Kasumi-1 (cell line): ENCODE results near the gene PGBD1.

Source experiments
- DNase-seq, 2 experiments: peaks; one replicate each; lab custom pipeline; 2025; lab: John Stamatoyannopoulos, UW

The PGBD1 gene

DNA sequence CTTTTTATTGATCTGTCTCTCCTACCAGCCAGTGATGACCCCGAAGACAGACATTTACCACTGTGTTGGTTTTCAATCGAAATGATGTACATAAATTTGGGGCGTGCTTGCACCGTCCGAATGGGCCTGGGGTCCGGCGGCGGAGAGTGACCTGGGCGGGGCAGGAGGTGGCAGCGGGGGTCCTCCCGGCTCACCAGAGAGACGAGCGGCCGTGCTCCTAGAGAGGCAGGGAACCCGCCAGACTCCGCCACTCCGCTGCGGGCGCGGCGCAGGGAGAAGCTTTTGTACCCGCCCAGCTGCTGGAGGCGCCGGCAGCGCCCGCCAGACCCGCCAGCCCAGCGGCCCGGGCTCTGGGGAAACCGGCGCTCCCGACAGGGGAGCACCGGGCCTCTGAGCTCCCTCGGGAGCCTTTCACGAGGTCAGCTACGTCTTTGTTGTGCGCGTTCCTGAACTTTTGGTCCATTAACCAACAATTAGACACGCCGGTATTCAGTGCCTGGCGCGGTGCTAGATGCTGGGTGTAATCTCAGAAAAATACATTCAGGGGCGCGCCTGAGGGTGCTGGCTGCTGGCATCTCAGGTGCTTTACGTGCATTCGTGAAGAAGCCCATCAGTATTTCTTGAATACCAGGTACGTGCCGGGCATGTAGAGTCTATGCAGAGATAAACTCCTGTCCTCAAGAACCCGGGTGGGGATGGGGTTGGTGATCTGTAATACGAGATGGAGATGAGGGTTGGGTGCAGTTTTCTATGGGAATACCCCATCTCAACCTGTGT, at the start of gene PGBD1:
Gene PGBD1 (plus strand): TSS at position 285 of the 777 bp plus-strand sequence. CDS start 2,242 bp downstream, outside the sequence.
- peak; percentile 75 to 80 for DNase-seq

- no peak for DNase-seq
These were observed 48.6 kb upstream of the PGBD1 start for GRCh38 chr6:28232785-28233184.

DNA sequence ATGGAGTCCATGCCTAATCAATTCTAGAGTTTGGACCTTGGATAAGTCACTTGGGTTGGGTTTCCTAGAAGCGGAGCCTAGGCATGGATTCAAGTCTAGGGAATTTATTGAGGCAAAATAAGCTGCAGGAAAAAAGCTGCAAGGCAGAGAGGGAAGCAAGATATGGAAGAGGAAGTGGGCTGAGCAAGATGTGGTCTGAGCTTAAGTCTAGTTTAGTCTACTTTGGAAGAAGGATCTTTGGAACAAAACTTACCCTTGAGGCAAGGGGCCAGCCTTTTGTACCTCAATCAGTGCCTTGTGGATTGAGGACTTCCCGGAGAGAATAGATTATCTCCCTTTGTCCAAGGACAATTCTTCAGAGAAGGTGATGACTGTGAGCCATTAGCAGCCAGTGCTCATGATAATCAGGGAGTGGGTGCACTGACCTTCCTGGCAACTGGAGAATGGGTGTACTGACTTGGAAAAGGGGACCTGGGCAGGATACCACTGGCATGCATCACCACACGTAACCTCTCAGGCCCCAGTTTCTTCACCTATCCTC, 45.4 kb upstream of the PGBD1 start:
- DNase-seq, result peak; percentile 52 to 53

DNA sequence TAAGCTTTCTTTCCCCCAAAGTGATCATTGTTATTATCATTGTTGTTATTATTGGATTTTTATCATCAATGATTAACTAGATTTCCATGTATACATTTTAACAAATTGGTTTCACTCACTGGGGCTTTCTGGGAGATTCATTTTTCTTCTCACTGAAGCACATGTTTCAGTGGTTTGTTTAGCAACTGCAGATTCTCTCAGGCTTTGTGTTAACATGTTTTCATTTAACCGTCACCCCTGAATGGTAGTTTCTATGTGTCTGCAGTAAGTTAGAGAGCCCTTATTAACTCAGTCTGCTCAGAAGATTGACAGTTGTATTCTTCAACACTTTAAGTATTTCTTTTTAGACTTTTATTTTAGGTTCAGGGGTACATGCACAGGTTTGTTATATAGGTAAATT, 41.7 kb upstream of the PGBD1 start:
- no peak for DNase-seq

DNA sequence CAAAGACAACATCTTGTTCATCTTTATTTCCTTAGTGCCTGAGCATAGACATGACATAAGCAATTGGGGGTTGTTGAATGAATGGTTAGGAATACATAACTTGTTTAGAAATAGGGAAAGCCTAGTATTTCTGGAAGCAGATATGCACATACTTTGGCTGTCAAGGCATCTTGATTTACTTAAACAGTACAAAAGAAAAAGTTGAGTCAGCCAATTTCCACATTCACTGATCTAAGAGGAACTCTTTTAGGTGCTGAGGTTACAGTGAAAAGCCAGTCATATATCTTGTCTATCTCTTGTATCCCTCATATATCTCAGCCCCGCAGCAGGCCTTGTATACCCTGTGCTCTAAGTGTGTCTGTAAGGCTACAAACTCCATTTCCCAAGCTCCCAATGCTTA, 40.9 kb upstream of the PGBD1 start:
- DNase-seq, result no peak

DNA sequence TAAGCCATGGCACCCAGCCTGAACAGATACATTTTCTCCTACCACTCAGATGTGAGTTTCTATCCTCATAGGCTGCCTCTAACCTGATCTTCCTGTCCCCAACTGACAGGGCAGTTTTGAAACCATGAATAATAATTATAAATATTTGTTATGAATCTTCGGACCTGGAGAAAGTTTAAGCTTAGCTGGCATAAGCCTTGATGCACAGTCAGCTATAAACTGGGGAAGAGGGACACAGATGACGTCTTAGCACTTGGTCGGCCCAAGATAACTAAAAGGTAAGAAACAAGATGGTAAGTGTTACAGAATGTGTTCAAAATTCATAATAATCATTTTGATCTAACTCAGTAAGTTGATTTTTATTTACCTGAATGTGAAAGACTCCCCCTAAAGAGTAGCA, 37.4 kb upstream of the PGBD1 start:
- no peak for DNase-seq

GRCh38 chr6:28245206-28245941, 36.0 kb upstream of the PGBD1 start:
- DNase-seq, result no peak

DNA sequence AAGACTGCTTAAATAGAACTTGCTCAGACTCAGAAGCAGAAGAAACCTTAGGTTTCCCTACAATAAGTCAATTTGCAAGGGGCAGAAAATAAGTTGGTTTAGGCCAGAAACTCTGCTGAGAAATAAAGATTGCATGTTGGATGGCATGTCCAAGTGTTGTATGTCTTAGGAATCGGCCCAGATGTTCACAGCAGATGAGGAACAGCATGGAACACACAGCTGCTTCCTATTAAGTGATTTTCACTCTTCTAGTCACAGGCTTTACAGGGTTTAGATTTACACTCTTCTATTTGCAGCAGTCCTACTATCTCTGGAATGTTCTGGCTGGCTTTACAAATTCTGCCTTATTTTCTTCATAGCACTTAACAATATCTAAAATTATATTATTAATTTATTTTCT, 32.5 kb upstream of the PGBD1 start:
- no peak for DNase-seq

GRCh38 chr6:28250747-28251146, 30.6 kb upstream of the PGBD1 start:
- DNase-seq, result no peak

DNA sequence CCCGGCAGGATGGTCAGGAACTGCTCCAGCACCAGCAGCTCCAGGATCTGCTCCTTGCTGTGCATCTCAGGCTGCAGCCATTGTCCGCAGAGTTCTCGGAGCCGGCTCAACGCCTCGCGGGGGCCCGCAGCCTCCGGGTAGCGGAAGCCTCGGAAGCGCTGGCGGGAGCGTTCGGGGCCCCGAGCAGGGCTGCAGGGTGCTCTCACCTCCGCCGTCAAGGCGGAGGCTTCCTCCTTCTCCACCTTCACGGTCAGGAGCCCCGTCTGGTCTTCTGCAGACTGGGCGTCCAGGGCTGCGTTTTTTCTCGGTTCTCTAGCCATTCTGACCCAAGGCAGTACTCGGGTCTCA, 29.7 kb upstream of the PGBD1 start:
- no peak for DNase-seq

GRCh38 chr6:28252009-28252975, 29.1 kb upstream of the PGBD1 start, which contains the start of gene ZKSCAN4:
ZKSCAN4 (minus strand) TSS chr6:28252269; CDS start chr6:28251980, 289 bp downstream.
- DNase-seq, result peak; percentile 86 to 92

- DNase-seq, result no peak
These were observed 27.3 kb upstream of the PGBD1 start for GRCh38 chr6:28254121-28254519.

- no peak for DNase-seq
These were observed 24.3 kb upstream of the PGBD1 start for GRCh38 chr6:28257042-28257441.

GRCh38 chr6:28258877-28259777, 22.2 kb upstream of the PGBD1 start, which contains the start of gene NKAPL:
NKAPL (plus strand) TSS chr6:28259297; CDS start chr6:28259372, 75 bp downstream.
- no peak for DNase-seq

DNA sequence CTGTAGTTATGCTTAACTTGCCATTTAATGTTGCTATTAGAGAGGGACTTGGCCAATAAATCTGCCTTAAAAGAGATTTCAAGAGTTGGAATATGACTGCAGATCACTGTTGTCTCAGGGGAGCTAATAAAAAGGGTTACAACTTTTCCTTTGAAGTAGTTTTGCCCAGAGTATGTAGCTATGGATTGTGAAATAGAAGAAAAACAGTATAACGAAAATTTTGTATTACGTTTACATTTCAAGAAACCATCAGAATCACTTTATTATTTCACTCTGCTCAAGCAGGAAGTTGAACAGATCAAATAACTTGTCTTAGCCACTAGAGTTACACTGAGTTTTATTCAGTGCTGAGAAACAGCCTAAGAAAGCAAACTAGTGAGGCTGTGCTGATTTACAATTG, 17.4 kb upstream of the PGBD1 start:
- peak in 1 of 2 experiments; percentile 6 for DNase-seq

DNA sequence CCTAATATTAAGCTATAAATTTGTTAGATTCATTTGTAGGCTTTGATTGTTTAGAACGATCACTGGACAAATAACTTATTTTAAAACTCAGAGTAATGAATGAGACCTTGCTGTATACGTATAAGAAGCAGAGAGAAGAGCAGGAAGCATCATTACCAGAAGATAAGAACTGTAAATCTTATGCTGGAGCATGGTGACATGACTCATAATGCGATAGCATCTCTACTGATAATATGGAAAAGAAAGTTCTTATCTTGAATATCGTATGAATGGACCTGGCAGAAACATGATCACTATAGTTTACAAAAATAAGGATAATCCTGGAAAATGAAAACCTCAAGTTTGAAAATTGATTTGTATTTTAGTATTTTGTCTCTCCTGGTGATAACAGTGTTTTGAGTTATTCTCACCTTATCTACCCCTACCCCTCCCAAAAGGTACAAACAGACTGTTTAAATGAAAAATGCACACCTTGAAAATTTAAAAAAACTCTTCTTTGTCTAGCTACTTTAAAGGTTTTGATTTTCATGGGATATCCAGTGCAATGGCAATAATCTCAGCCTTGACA, 16.5 kb upstream of the PGBD1 start:
- DNase-seq, result no peak

- no peak for DNase-seq
These were observed 14.8 kb upstream of the PGBD1 start for GRCh38 chr6:28266563-28266961.

- peak; percentile 86 to 91 for DNase-seq
These were observed 14.2 kb upstream of the PGBD1 start, which contains the start of gene ZSCAN26 for GRCh38 chr6:28266962-28267694. ZSCAN26 (plus strand) TSS chr6:28267143; CDS start chr6:28271920, 4,777 bp downstream.

DNA sequence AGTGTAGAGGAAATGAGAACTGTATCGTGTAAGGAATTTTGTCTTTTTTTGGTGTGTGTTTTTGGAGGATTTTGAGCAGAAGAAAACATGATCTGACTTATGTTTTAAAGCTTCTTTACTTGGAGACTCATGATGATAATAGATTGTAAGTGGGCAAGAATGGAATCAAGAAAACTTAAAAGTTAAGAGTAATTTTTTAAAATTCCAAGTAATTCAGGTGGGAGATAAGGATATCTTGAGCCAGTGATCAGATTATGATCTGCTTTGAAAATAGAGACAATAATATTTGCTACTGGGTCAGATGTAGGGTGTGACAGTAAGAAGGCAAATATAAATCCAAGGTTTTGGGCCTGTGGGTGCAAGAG, 13.7 kb upstream of the PGBD1 start:
- DNase-seq, result no peak

DNA sequence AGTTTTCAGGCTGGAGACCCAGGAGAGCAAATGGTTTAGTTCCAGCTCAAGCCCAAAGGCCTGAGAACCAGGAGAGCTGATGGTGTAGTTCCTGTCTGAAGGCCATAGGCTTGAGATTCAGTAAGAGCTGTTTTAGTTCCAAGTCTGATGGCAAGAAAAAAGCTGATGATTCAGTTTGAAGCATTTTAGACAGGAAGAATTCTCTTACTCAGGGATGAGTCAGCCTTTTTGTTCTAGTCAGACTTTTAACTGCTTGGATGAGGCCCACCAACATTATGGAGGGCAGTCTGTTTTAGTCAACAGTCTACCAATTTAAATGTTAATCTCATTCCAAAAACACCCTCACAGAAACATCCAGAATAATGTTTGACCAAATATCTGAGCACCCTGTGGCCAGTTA, 11.9 kb upstream of the PGBD1 start:
- DNase-seq, result peak; percentile 45 to 64
